ENCODE measurements around the gene S1PR3.

Gene S1PR3

DNA sequence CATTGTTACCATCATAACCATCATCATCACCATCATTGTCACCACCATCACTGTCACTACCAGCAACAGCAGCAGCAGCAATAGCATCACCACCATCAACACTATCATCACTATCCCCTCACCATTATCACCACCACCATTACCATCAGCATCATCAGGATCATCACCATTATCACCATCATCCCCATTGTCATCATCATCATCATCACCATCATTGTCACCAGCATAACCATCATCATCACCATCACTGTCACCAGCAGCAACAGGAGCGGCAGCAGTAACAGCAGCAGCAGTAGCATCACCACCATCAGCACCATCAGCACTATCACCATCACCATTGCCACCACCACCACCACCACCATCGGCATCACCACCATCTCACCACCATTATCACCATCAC lies 48.4 kb downstream of the S1PR3 start:
- DNase-seq = no peak

DNA sequence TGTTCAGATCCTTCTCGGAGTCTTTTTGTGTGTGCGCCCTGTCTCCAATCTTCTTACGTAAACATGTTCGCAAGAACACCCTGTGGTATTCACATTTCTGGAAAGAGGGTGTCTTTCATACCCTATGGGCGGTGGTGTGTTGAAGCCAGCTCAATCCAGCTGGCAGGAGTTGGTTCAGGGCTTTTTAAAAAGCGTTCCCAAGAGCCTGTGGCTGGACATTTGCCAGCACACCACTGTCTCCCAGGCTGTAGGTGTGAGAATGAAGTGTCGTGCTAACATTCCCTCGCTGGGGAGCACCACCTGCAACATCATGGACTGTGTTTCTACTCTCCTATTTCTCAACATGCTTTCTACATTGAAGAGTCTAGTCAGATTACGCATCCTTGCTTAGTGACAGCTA lies 51.7 kb downstream of the S1PR3 start:
- DNase-seq = no peak

DNA sequence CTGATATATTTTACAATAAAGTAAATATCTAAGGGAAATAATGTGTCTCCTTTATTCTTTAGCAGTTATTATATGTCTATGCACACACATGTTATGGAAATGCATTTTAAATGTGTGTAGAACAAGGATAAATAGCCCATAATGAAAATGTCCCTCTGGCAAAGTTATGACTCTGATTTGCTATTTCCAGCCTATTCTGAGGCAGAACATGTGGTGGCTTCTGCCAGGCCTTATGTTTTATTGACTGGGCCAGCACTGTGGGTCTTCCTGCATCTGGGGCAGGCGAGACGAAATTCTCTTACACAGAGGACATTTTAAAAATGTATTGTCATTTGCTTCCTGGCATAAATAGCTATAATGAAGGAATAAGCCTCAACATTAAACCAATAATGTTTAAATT lies 52.8 kb downstream of the S1PR3 start:
- no peak for DNase-seq

DNA sequence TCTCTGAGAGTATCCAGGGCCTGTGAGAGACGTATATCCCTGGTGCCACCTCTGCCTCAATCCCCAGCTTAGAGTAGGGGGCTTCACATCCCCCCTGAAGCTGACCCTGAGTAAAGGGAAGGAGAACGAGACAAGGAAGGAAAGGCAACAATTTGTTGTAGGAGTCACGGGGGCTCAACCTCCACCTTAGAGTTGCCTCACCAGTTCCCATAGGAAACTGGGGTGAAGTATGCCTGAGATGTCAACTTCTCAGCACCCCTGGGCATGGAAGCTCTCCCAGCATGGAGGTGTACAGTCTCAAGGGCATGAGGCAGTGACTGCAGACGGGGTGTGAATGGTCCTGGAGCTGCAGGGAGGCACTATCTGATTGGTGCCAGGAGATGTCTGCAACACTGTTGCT lies 53.6 kb downstream of the S1PR3 start:
- DNase-seq = no peak

DNA sequence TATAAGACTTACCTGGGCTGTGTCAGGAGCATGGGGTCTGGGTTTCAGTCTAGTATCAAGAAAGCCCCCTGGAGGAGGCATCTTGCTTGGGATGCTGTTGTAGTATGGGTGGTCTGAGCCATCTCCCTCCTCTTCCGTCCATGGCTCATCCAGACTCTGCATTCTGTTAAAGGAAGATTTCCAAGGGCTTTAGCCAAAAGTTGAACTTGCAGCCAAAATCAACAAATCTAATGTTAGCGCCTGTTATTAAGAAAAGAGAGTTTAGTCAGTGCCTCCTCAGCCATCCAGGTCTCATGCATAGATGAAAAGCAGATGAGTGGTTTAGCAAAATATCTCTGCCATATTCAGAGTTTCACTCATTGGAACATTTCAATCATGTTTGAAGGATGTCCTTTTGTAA lies 55.6 kb downstream of the S1PR3 start:
- no peak for DNase-seq

DNA sequence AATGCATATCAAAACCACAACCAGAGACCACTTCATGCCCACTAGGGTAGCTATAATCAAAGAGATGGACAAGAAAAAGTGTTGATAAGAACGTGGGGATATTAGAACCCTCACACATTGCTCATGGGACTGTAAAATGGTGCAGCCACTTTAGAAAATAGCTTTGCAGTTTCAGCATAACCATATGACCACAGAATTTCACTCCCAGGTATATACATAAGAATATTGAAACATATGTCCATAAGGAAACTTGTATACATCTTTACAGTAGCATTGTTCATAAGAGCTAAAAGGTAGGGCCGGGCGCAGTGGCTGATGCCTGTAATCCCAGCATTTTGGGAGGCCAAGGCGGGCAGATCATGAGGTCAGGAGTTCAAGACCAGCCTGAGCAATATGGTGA lies 56.4 kb downstream of the S1PR3 start:
- DNase-seq = no peak

DNA sequence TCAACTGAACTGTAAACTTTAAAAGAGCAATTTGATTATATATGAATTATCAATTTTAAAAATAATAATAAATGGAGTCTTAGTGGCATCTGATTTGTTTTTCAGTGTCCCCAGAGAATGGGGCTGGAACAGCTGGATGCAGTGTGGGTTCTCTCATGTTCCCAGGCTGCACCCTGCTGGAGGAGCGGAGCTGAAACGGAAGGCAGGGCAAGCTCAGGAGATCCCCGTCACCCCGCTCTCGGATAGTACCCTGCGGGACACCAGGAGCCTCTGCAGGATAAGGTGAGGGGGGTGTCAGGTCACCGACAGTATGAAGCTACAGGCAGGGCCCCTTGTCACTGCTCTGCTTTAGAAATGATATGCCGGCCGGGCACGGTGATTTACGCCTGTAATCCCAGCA lies 57.3 kb downstream of the S1PR3 start:
- no peak for DNase-seq

DNA sequence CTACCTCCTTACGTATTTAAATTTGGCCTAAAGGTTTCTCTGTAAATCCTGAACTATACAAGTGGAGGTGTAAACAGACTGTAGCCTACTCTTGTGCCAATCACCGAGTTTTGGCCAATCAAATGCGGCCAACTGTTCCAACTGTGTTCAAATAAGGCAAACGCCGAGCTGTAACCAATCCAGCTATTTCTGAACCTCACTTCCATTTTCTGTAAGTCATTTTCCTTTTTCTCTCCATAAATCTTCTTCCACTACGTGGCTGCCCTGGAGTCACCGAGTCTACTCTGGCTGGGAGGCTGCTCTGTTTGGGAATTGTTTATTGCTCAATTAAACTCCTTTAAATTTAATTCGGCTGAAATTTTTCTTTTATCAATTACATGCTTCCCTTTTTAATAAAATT lies 58.4 kb downstream of the S1PR3 start:
- DNase-seq = no peak

DNA sequence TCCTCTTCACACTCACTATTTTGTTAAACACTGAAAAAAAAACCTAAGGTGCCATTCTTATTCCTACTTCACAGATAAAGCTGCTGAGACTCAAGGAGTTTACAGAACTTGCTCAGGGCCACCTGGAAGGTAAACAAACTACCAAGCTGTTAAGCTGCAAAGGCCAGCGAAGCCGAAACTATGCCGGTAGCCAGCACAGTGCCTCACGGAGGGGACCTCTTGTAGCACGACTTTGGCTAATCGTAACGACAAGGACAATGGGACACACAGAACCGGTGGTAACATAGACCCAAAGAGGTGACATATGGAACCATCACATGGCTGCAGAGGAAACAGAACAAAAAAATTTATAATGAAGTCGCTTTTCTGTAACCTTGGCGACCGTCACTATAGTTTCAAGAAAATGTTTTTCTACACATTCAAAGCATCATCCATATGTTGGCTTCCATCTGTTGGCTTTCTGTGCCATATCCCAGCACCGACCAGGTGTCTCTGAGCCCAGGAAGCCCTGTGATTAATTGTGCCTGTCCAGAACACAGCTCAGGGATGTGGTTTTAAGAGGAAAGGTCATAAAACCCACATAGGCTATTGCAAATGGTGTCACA lies 60.3 kb downstream of the S1PR3 start:
- DNase-seq = no peak

DNA sequence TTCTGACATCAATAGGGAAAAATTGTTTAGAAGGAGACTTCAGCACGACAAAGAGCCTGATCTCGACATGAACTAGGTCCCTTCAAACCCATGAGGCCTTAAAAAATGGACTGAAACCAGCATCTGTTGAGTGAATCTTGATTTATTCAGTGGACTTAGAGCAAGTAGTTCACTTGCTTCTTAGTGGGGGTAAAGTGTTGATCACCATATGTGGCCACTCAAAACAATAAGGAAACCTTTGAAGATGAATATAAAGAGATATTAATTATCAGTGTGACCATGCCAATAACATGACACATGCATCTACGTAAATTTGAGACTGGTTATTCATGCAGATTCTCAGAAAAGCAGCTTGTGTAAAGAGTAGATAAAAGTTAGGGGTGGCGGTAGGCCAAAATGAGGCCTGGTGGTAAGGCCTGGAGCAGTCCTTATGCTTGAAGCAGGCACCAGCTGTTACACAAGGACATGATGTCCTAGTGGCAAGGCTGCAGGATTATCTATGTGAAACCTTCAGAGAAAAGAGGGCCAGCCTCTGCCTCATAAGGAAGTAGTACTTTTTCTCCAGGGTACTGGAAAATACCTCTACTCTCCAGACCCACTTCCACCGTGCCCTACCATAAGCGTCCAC lies 61.3 kb downstream of the S1PR3 start:
- DNase-seq = no peak

DNA sequence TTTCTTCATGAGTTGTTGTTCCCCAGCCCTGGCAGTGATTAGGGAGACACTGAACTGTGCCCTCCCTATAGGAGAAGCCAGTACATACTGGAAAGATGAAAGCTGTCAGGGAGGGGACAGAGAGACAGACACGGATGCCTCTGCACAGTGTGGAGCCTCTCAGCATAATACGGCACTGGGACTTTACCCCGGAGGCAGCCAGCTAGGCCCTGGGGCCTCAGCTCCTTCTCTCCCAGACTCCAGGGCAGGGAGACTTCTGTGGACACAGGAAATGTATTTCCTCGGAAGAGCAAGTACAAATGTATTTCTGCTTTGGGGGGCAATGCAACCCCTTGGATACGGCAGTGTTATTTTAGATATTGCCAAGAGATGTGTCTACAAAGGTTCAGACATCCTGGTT lies 62.0 kb downstream of the S1PR3 start:
- DNase-seq = no peak

Data from activated gamma-delta T cell (primary cell).